CD4-positive, alpha-beta T cell treated with Interleukin-17A for 1 hour (primary cell): Measurements from ENCODE around the gene EFCAB3.
"Not testable (repeated sequence)": the region's sequence is repeated elsewhere in the genome, so short reads cannot be mapped to it uniquely, and the experiment has no call there.

ENCODE experiments used
- DNase-seq: peaks from one replicate; pipeline ENCODE4 v3.0.0-alpha.2; 2020

EFCAB3 gene

GRCh38 chr17:62465271-62465670, 84.9 kb downstream of the EFCAB3 start:
- not testable (repeated sequence) for DNase-seq
